AG09309 (cell line): ENCODE data around the gene ZNF672.

Experiments
- DNase-seq: peaks from one replicate; pipeline ENCODE4 v3.0.0-alpha.2; 2010; ENCODE audit warnings: low read depth
- H3K4me3 ChIP-seq: 2 replicates; pipeline ENCODE4 v1.5.1; 2011; ENCODE audit warnings: mild to moderate bottlenecking, low read depth, low read length, moderate library complexity; ENCODE audit not compliant: control insufficient read depth
- TF ChIP-seq, protein P1 (sequence below): IDR thresholded peaks from 2 replicates; pipeline ENCODE4 v1.5.1; 2011; ENCODE audit warnings: mild to moderate bottlenecking, low read depth, low read length, inconsistent platforms; ENCODE audit not compliant: insufficient read depth, control insufficient read depth; ENCODE audit errors: missing control alignments

The ZNF672 gene

DNA sequence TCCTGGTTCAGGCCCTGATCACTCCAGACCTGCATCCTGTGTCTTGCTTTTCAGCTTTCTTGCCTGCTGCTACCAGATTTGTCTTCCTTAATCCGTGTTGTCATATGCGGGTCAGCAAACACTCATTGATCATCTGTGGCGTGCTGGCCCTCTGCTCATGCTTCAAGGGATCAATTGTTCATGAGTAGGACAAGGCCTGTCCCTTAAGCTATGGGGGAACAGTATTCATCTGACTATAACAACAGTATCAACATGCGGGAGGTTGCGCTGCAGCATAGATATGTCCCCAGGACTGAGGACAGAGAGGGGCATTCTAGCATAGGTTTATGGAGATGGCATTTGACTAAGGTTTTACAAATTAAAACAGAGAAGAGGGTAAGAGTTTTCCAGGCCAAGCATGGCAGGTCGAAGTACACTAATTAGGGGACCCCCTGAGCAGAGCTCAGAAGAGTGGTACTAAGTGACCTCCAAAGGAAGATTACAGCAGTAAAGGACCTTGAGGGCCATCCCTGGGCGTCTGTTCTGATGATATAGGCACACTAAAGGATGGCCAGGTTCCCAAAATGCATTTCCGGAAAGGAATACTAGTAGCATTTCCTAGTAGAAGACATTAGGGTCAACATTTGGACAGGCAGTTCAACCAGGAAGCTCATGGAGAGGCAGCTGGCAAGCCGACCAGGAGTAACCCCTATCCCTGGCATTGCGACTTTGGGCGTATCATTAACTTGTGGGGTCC is 811 bp upstream of the ZNF672 start:
- no peak for DNase-seq
- TF ChIP-seq, protein P1, sequence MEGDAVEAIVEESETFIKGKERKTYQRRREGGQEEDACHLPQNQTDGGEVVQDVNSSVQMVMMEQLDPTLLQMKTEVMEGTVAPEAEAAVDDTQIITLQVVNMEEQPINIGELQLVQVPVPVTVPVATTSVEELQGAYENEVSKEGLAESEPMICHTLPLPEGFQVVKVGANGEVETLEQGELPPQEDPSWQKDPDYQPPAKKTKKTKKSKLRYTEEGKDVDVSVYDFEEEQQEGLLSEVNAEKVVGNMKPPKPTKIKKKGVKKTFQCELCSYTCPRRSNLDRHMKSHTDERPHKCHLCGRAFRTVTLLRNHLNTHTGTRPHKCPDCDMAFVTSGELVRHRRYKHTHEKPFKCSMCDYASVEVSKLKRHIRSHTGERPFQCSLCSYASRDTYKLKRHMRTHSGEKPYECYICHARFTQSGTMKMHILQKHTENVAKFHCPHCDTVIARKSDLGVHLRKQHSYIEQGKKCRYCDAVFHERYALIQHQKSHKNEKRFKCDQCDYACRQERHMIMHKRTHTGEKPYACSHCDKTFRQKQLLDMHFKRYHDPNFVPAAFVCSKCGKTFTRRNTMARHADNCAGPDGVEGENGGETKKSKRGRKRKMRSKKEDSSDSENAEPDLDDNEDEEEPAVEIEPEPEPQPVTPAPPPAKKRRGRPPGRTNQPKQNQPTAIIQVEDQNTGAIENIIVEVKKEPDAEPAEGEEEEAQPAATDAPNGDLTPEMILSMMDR, result no peak

DNA sequence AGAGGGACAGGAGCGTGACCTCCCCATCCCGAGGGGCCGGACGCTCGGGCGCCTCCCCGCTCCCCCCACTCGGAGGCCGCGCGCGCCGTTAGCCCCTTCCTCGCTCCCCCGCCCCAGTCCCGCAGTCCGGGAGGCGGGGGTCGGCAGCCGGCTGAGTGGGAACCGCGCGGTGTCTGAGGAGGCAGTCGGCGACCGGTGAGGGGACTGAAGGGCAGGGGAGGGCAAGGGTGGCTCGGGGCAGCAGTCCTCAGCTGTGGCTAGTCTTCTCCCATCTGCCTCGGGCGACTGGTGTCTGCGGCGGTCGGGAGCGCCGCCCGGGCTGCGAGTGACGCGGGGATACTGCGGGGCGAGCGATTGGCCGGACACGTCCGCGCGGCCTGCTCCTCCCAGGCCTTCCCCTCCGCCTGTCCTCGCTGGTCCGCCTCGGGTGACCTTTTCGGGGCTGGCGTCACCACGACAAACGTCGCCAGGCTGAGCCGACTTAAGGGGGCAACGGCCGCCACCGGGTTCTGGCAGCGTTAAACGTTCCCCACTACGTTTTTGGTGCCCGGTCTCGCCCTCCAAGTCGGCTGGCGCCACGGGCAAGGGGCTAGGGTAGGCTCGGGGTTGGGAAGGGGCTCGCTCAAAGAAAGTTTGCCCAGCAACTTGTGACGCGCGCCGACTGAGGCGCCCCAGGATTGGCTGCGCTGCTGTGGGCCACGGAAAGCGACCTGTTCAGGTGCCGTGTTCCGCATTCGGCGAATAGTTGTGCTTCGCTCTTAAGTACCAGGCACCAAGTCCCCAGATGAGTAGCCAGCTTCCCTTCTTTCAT is 538 bp downstream of the ZNF672 start:
- TF ChIP-seq, protein P1, result no peak
- peak overlapping the region; percentile 80 for H3K4me3 ChIP-seq
- DNase-seq, result no peak

More for the DNA sequence above, 811 bp upstream of the ZNF672 start:
- H3K4me3 ChIP-seq, result peak overlapping the region; percentile 80

DNA sequence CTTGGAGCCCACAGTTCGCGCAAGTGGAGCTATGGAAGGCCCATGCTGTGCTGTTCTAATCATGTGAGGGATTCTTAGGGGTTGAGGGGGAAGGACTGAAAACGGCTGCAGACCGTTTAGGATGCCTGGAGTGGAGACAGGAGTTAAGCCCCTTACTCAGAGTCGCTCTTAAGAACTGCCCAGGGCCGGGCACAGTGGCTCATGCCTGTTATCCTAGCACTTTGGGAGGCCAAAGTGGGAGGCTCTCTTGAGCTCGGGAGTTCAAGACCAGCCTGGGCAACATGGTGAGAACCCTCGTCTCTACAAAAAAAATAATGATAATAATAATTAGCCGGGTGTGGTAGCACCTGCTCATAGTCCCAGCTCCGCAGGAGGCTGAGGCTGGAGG is 1.1 kb downstream of the ZNF672 start:
- H3K4me3 ChIP-seq, result peak overlapping the region; percentile 80
- no peak for DNase-seq
- TF ChIP-seq, protein P1, result no peak

DNA sequence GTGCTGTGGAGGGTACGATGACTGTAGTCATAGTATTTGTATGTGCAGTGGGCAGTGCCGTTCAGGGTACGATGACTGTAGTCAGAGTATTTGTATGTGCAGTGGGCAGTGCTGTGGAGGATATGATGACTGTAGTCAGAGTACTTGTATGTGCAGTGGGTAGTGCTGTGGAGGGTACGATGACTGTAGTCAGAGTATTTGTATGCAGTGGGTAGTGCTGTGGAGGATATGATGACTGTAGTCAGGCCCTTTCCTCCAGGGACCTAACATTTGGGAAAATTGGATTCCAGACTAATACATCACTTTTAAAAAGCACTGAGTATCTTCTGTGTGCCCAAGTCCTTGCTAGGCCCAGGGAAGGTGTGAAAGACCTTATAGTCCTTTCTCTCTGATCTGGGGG is 2.9 kb downstream of the ZNF672 start:
- TF ChIP-seq, protein P1, result no peak
- no peak for DNase-seq
- H3K4me3 ChIP-seq, result no peak overlapping the region

DNA sequence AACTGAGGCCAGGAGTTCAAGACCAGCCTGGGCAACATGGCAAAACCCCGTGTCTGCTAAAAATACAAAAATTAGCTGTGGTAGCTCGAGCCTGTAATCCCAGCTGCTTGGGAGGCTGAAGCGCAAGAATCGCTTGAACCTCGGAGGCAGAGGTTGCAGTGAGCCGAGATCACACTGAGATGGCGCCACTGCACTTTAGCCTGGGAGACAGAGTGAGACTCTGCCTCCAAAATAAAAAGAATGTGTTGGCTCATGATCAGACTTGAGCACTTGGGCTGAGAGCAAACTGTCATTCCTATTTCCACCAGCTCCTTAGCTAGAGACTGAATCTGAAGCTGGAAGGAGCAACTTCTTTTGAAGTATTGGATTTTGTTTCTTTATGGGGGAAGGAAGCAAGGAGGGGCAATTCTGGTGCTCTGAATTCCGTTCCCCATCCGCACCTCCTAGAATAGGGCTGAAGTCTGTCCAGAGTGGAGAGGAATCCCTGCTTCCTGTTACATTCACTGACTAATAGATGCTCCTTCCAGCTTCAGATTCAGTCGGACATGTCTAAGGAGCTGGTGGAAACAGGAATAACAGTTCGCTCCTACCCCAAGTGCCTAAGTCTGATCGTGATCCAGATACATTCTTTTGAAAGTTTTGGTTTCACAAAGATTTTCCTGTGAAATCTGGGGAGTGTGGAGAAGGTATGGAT is 3.8 kb downstream of the ZNF672 start:
- H3K4me3 ChIP-seq, result no peak overlapping the region
- no peak for DNase-seq
- TF ChIP-seq, protein P1, result peak; percentile 68

DNA sequence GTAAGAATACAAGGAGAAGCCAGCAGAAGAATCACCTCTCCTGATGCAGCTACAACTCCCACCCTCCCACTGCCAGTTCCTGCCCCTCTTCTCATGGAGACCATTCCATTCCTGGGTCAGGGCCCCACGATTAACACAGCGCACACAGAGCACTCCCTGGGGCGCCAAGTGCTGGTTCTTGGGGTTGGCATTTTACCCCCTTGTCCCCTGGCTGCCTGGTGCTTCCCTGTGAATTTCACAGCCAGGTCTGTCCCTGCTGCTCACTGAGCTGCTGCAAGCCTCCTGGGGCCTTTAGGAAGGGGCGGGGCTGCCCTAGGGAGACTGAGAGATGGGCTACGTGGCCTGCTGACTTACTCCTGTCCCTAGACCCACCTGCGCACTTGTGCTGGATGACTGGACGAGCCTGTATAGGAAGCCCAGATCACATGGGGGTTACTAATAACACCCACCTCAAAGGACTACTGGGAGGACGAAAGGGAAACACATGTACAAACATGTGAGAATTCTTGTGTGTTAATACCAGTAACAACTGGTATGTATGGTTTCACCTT is 4.8 kb downstream of the ZNF672 start:
- TF ChIP-seq, protein P1, result no peak
- no peak overlapping the region for H3K4me3 ChIP-seq
- DNase-seq, result no peak
